Psoas muscle (tissue), 8 donors: ENCODE results near the gene SRRT. TPM values are rescaled to one million over a fixed set of nuclear protein-coding genes. Genes with fewer than 3 reads are reported as not detected.

Experiments
- ATAC-seq, 4 donors: fragments of 200-7000 bp; cut with Tn5 transposase; one replicate each; pipeline ENCODE4 v1.9.1; 2020; ENCODE audit warnings: moderate library complexity in 3 of 4, mild to moderate bottlenecking in 2 of 4
- DNase-seq, 2 donors: peaks; one replicate each; pipeline ENCODE4 v3.0.0-alpha.2; 2020
- H3K27ac ChIP-seq: fragments of 200-600 bp; one replicate; pipeline ENCODE4 v1.8.0; 2022
- H3K27me3 ChIP-seq, 3 donors: fragments of 200-600 bp in 1 of 3; one replicate each; pipeline versions ENCODE4 v1.6.1 to v1.8.0; 2013 to 2022; ENCODE audit warnings: low read length in 2 of 3, mild to moderate bottlenecking in 2 of 3, moderate library complexity in 1 of 3; ENCODE audit not compliant: insufficient read depth in 3 of 3
- H3K36me3 ChIP-seq, 2 donors: fragments of 200-600 bp in 1 of 2; one replicate each; pipeline versions ENCODE4 v1.6.1 to v1.8.0; 2013 to 2022; ENCODE audit warnings: low read depth in 1 of 2, mild to moderate bottlenecking in 1 of 2, moderate library complexity in 1 of 2; ENCODE audit not compliant: insufficient read depth in 1 of 2
- H3K4me1 ChIP-seq: fragments of 200-600 bp; one replicate; pipeline ENCODE4 v1.8.0; 2022
- H3K4me3 ChIP-seq: fragments of 200-600 bp; one replicate; pipeline ENCODE4 v1.8.0; 2022; ENCODE audit warnings: mild to moderate bottlenecking
- H3K9me3 ChIP-seq: fragments of 200-600 bp; one replicate; pipeline ENCODE4 v1.8.0; 2022
- WGBS, 3 donors: extraction: QIAGEN DNeasy Blood & Tissue Kit; methylation state at CpG; one replicate each; pipeline versions ENCODE4 v1.1.6 to v1.1.7; 2013; 5-methylcytosine and 5-hydroxymethylcytosine counted together
- intact Hi-C, 2 donors: fragments of 100-400 bp; cut with DNase I; formaldehyde crosslinking; loops; one replicate each; pipeline versions ENCODE4 v1.11.0 to v1.14.2; 2022
- polyA plus RNA-seq, 3 donors: library from polyadenylated mRNA; stranded (reverse); fragments of 200-250 nt; gene quantifications; one replicate each; pipeline ENCODE4 v1.2.3, GENCODE V29; 2013
- total RNA-seq, 4 donors: library from RNA; stranded (reverse); fragmentation: NEBNext Ultra II Directional in 2 of 4; extraction: Animal tissue kit (Norgen Biotek cat#: 25700) in 2 of 4; gene quantifications; one replicate each; pipeline versions ENCODE4 v1.2.1 to v1.2.4, GENCODE V29; 2021 to 2023
- TF ChIP-seq, protein P1 (sequence below): fragments of 200-600 bp; IDR thresholded peaks from one replicate; pipeline ENCODE4 v1.8.0; 2022; ENCODE audit warnings: antibody characterized with exemption
- donor health status: healthy with polysubstance abuse.
- donor health status: DM: no; HTN: no; CAD: no; lungs with moderate emphysema.
- donor health status: Bipolar disorder and iron deficiency.
- donor health status: healthy.
- donor health status: DM: yes; HTN: yes; CAD: no.
- donor health status: DM: no; HTN: no; CAD: no.
- donor health status: DM: no; HTN: no; CAD: no.
- donor health status: DM: yes; HTN: yes; CAD: no.

SRRT gene
- total and polyA plus RNA-seq, 7 donors = 46.8 to 79.8 (median 51.2) TPM

- no peaks in the 10 kb centered on the region for H3K27me3 ChIP-seq
- no peak for ATAC-seq
- no peaks in the 10 kb centered on the region for H3K4me1 ChIP-seq
- DNase-seq = peak in 1 of 2 donors; percentile 19
- intact Hi-C loops = no loop called here
- H3K4me3 ChIP-seq = no peak overlapping the region
- TF ChIP-seq, protein P1, sequence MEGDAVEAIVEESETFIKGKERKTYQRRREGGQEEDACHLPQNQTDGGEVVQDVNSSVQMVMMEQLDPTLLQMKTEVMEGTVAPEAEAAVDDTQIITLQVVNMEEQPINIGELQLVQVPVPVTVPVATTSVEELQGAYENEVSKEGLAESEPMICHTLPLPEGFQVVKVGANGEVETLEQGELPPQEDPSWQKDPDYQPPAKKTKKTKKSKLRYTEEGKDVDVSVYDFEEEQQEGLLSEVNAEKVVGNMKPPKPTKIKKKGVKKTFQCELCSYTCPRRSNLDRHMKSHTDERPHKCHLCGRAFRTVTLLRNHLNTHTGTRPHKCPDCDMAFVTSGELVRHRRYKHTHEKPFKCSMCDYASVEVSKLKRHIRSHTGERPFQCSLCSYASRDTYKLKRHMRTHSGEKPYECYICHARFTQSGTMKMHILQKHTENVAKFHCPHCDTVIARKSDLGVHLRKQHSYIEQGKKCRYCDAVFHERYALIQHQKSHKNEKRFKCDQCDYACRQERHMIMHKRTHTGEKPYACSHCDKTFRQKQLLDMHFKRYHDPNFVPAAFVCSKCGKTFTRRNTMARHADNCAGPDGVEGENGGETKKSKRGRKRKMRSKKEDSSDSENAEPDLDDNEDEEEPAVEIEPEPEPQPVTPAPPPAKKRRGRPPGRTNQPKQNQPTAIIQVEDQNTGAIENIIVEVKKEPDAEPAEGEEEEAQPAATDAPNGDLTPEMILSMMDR = no peak
- WGBS, 3 donors = 93 to 95% (median 93%) methylated on average over 18 of the region's 18 CpGs
- no peaks in the 10 kb centered on the region for H3K36me3 ChIP-seq
- H3K27ac ChIP-seq = no peak overlapping the region
- no peaks in the 10 kb centered on the region for H3K9me3 ChIP-seq
These were observed 35.5 kb upstream of the SRRT start for GRCh38 chr7:100839361-100839760.

GRCh38 chr7:100840470-100841100, 34.3 kb upstream of the SRRT start:
- Histone ChIP-seq H3K4me3 (no peak overlapping the region), H3K9me3 (no peaks in the 10 kb centered on the region), H3K27me3 (no peaks in the 10 kb centered on the region), H3K27ac (no peak overlapping the region), H3K36me3 (no peaks in the 10 kb centered on the region), H3K4me1 (no peaks in the 10 kb centered on the region)
- DNase-seq (peak in 1 of 2 donors; percentile 7), ATAC-seq (no peak)
- intact Hi-C loops = no loop called here
- 67 to 73% (median 71%) methylated on average over 8 of the region's 8 CpGs for WGBS, 3 donors
- TF ChIP-seq, protein P1 = no peak

GRCh38 chr7:100847360-100847759, 27.5 kb upstream of the SRRT start:
- intact Hi-C loops = no loop called here
- no peak overlapping the region for H3K27ac ChIP-seq
- 95 to 98% (median 97%) methylated on average over 4 of the region's 4 CpGs for WGBS, 3 donors
- H3K4me1 ChIP-seq = peaks cover 8% of the 10 kb centered on the region
- no peaks in the 10 kb centered on the region for H3K9me3 ChIP-seq
- no peak for DNase-seq
- H3K27me3 ChIP-seq = no peaks in the 10 kb centered on the region
- no peak for ATAC-seq
- TF ChIP-seq, protein P1 = no peak
- no peaks in the 10 kb centered on the region for H3K36me3 ChIP-seq
- H3K4me3 ChIP-seq = no peak overlapping the region

DNA sequence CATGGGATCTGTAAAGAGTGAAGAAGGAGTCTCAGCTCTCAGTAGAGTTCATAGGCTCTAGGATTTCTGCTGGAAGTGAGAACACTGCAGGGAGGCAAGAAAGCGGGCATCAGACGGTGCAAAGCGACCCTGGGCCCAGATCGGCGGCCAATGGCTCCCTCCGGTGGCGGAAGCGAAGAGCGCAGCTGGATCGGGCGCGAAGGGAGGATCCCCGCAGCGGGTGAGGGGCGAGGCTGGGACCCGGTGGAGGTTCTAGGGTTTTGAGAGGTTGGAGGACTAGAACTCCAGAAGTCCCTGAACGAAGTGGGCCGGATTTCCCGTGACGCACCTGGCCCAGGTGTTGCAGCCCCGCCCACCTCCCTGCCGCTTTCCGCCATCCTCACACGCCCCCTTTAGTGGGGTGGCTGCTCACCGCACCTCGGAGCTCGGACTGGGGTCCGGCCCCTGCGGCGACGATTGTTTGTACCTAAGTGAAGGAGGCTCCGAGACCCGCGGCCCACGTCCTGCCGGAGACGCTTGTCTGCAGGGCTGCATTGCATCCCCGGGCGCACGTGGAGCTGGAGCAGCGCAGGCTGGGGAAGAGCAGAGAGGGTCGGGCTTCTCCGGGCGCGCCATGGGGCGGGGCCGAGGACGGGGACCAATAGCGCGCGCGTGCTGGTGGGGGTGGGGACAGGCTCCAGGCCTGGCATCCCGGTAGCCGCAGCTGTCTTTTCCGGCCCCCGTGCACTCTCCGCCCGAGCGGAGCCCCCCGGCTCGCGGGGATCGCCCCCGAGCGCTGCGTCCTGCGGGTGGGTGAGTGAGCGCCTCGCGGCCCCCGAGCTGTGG, 22.6 kb upstream of the SRRT start, which contains the start of gene SLC12A9:
Gene SLC12A9, plus strand, starts transcription at position 666 of the 825 bp plus-strand sequence. CDS start 1,485 bp downstream, outside the sequence.
- intact Hi-C loops = loop anchor here (1.0 to 5.0 kb wide), 4 partner anchors 50 to 150 kb away; partner anchors contain the start of gene POP7 (in 1 of the 2)
- TF ChIP-seq, protein P1 = peak; percentile 78
- DNase-seq (peak; percentile 92 to 94), ATAC-seq (peak; percentile 98 to 100 (median 99))
- 0 to 1% (median 1%) methylated on average over 57 to 71 of the region's 71 CpGs for WGBS, 3 donors
- Histone ChIP-seq H3K27me3 (no peaks in the 10 kb centered on the region), H3K4me1 (peaks cover 8% of the 10 kb centered on the region), H3K9me3 (no peaks in the 10 kb centered on the region), H3K4me3 (peak within 1 kb of the TSS; percentile 71), H3K36me3 (no peaks in the 10 kb centered on the region), H3K27ac (peak within 1 kb of the TSS; percentile 43)
